NCI-H2107 (cell line): ENCODE measurements around the gene B3GNT7.

ENCODE experiments used
- DNase-seq: peaks from one replicate; lab custom pipeline; 2025; lab: John Stamatoyannopoulos, UW

Gene B3GNT7

GRCh38 chr2:231384109-231384435, 11.4 kb upstream of the B3GNT7 start:
- DNase-seq: no peak

GRCh38 chr2:231384970-231385369, 10.5 kb upstream of the B3GNT7 start:
- no peak for DNase-seq

- no peak for DNase-seq
These were observed 10.1 kb upstream of the B3GNT7 start for GRCh38 chr2:231385429-231385828.

- DNase-seq: no peak
These were observed 9.1 kb upstream of the B3GNT7 start for GRCh38 chr2:231386446-231386845.

GRCh38 chr2:231387904-231388724, 7.4 kb upstream of the B3GNT7 start:
- DNase-seq: no peak

GRCh38 chr2:231388725-231389346, 6.7 kb upstream of the B3GNT7 start:
- DNase-seq: no peak

GRCh38 chr2:231390667-231391066, 4.8 kb upstream of the B3GNT7 start:
- no peak for DNase-seq

- DNase-seq: no peak
These were observed 3.5 kb upstream of the B3GNT7 start for GRCh38 chr2:231391981-231392380.

- no peak for DNase-seq
These were observed 2.9 kb upstream of the B3GNT7 start for GRCh38 chr2:231392431-231393148.

- no peak for DNase-seq
These were observed 2.1 kb upstream of the B3GNT7 start for GRCh38 chr2:231393149-231394131.

- DNase-seq: no peak
These were observed 1.0 kb upstream of the B3GNT7 start for GRCh38 chr2:231394211-231395141.

- DNase-seq: no peak
These were observed 730 bp downstream of the B3GNT7 start for GRCh38 chr2:231396058-231396821.

- DNase-seq: no peak
These were observed 1.8 kb downstream of the B3GNT7 start for GRCh38 chr2:231397011-231397927.

GRCh38 chr2:231397928-231398294, 2.4 kb downstream of the B3GNT7 start:
- no peak for DNase-seq

- no peak for DNase-seq
These were observed 3.1 kb downstream of the B3GNT7 start for GRCh38 chr2:231398585-231398984.

- DNase-seq: no peak
These were observed 3.7 kb downstream of the B3GNT7 start for GRCh38 chr2:231399046-231399852.

GRCh38 chr2:231399853-231400680, 4.6 kb downstream of the B3GNT7 start:
- no peak for DNase-seq
